Esophagus muscularis mucosa (tissue), 3 donors: ENCODE results near the gene CAMK2A.

Experiments used
- CTCF ChIP-seq, 3 experiments: fragments of 200-600 bp in 2 of 3; fragments of 450-650 bp in 1 of 3; sonication (generic) in 2 of 3; IDR thresholded peaks; one replicate each; pipeline ENCODE4 v1.5.1; 2017 to 2019; ENCODE audit warnings: antibody characterized with exemption in 3 of 3, mild to moderate bottlenecking in 2 of 3, moderate library complexity in 1 of 3
- POLR2A ChIP-seq: fragments of 450-650 bp; IDR thresholded peaks from one replicate; pipeline ENCODE4 v1.6.1; 2017; ENCODE audit warnings: antibody characterized with exemption, moderate library complexity, mild to moderate bottlenecking, low read depth
- POLR2AphosphoS5 ChIP-seq, 2 donors: sonication (generic); formaldehyde crosslinking; IDR thresholded peaks; one replicate each; pipeline ENCODE4 v1.6.1; 2017; ENCODE audit warnings: antibody characterized with exemption in 2 of 2

- TF ChIP-seq CTCF (IDR thresholded peaks at IDR 0.05): no peak
- TF ChIP-seq POLR2AphosphoS5 (IDR thresholded peaks at IDR 0.05): no peak
- no peak for TF ChIP-seq POLR2A
Measured at GRCh38 chr5:150230842-150231241, 58.7 kb downstream of the CAMK2A start.
